SK-N-SH (cell line): Measurements from ENCODE around the gene MEFV. TPM values are rescaled to one million over a fixed set of nuclear protein-coding genes. Genes with fewer than 3 reads are reported as not detected.

Experiments
- CTCF ChIA-PET: fragments of 300-600, 350-600 bp; formaldehyde crosslinking; extraction: SDS; loops from one replicate; lab custom pipeline; 2021; lab: Yijun Ruan, JAX
- POLR2A ChIA-PET: fragments of 350-600 bp; sonication (Branson Sonifier 250); formaldehyde crosslinking; extraction: SDS; loops from one replicate; lab custom pipeline; 2020; ENCODE audit warnings: antibody characterized with exemption, inconsistent platforms; lab: Yijun Ruan, JAX
- DNase-seq: peaks from one replicate; pipeline ENCODE4 v3.0.0; 2012
- H2AFZ ChIP-seq: fragments of 200-600 bp; sonication (generic); 2 replicates; pipeline ENCODE4 v1.8.1; 2016; ENCODE audit warnings: antibody characterized with exemption, mild to moderate bottlenecking, low read depth
- H3F3A ChIP-seq: fragments of 200-600 bp; sonication (generic); replicated peaks from 2 replicates; pipeline ENCODE3; 2016; ENCODE audit warnings: antibody characterized with exemption, mild to moderate bottlenecking; ENCODE audit not compliant: insufficient read depth
- H3K27ac ChIP-seq, 2 experiments: fragments of 200-500 bp in 1 of 2; fragments of 200-600 bp in 1 of 2; sonication (Bioruptor generic) in 1 of 2; sonication (generic), shearing (Covaris generic) in 1 of 2; 2 replicates each; pipeline versions ENCODE4 v1.5.1 to v1.6.1; 2014 to 2016; ENCODE audit warnings: low read depth in 2 of 2, inconsistent platforms in 1 of 2, low read length in 1 of 2, mild to moderate bottlenecking in 1 of 2, mixed read lengths in 1 of 2
- H3K27me3 ChIP-seq: fragments of 200-600 bp; sonication (generic), shearing (Covaris generic); 2 replicates; pipeline ENCODE4 v1.6.1; 2016; ENCODE audit warnings: mixed run types; ENCODE audit not compliant: insufficient read depth
- H3K36me3 ChIP-seq, 2 experiments: fragments of 200-500 bp in 1 of 2; fragments of 200-600 bp in 1 of 2; sonication (Bioruptor generic) in 1 of 2; sonication (generic) in 1 of 2; replicated peaks in 1 of 2; 2 replicates each; pipeline versions ENCODE3 to v1.5.1; 2014 to 2016; ENCODE audit warnings: low read length in 1 of 2, mild to moderate bottlenecking in 1 of 2; ENCODE audit not compliant: insufficient read depth in 2 of 2, control insufficient read depth in 1 of 2
- H3K4me1 ChIP-seq, 2 experiments: fragments of 200-500 bp in 1 of 2; fragments of 200-600 bp in 1 of 2; sonication (Bioruptor generic) in 1 of 2; sonication (generic), shearing (Covaris generic) in 1 of 2; 2 replicates each; pipeline versions ENCODE4 v1.5.1 to v1.6.1; 2014 to 2016; ENCODE audit warnings: low read depth in 1 of 2, low read length in 1 of 2, mixed run types in 1 of 2; ENCODE audit not compliant: insufficient read depth in 2 of 2, control insufficient read depth in 1 of 2
- H3K4me2 ChIP-seq: fragments of 200-600 bp; sonication (generic), shearing (Covaris generic); 2 replicates; pipeline ENCODE4 v1.6.1; 2017; ENCODE audit warnings: mixed run types
- H3K4me3 ChIP-seq, 2 experiments: fragments of 200-500 bp in 1 of 2; fragments of 200-600 bp in 1 of 2; sonication (Bioruptor generic) in 1 of 2; sonication (generic), shearing (Covaris generic) in 1 of 2; 2 replicates each; pipeline versions ENCODE4 v1.5.1 to v1.8.1; 2014 to 2016; ENCODE audit warnings: low read depth in 2 of 2, inconsistent platforms in 1 of 2, low read length in 1 of 2, mild to moderate bottlenecking in 1 of 2, mixed read lengths in 1 of 2, moderate library complexity in 1 of 2
- H3K79me2 ChIP-seq: fragments of 200-600 bp; sonication (generic); 2 replicates; pipeline ENCODE4 v1.8.1; 2017; ENCODE audit warnings: mild to moderate bottlenecking; ENCODE audit not compliant: insufficient read depth
- H3K9ac ChIP-seq: fragments of 200-600 bp; sonication (generic); 2 replicates; pipeline ENCODE4 v1.6.1; 2017; ENCODE audit warnings: mixed run types
- H3K9me2 ChIP-seq: fragments of 200-600 bp; sonication (generic); 2 replicates; pipeline ENCODE4 v1.6.1; 2017; ENCODE audit warnings: mixed run types
- H3K9me3 ChIP-seq: fragments of 200-600 bp; sonication (generic); 2 replicates; pipeline ENCODE4 v1.6.1; 2017; ENCODE audit warnings: mixed run types, mild to moderate bottlenecking, moderate library complexity
- H4K20me1 ChIP-seq: fragments of 200-600 bp; sonication (generic); 2 replicates; pipeline ENCODE4 v1.6.1; 2017; ENCODE audit warnings: mild to moderate bottlenecking, mixed run types; ENCODE audit not compliant: insufficient read depth
- ELF1 ChIP-seq: IDR thresholded peaks from 2 replicates; pipeline ENCODE4 v1.4.0; 2012
- FOSL2 ChIP-seq: IDR thresholded peaks from 2 replicates; pipeline ENCODE4 v1.4.0; 2012; ENCODE audit warnings: low read depth, mild to moderate bottlenecking, moderate library complexity, borderline replicate concordance
- GABPA ChIP-seq: IDR thresholded peaks from 2 replicates; pipeline ENCODE4 v1.4.0; 2012; ENCODE audit warnings: low read depth, mild to moderate bottlenecking
- IRF3 ChIP-seq: fragments of 150-350 bp; IDR thresholded peaks from 2 replicates; pipeline ENCODE4 v1.6.1; 2016; ENCODE audit warnings: mild to moderate bottlenecking, low read depth, low read length
- NFIC ChIP-seq: IDR thresholded peaks from 2 replicates; pipeline ENCODE4 v1.4.0; 2012; ENCODE audit warnings: borderline replicate concordance
- NRF1 ChIP-seq: IDR thresholded peaks from 2 replicates; pipeline ENCODE4 v1.6.1; 2012; ENCODE audit warnings: low read depth, mild to moderate bottlenecking, low read length
- RCOR1 ChIP-seq: fragments of 150-350 bp; IDR thresholded peaks from 2 replicates; pipeline ENCODE4 v1.6.1; 2017; ENCODE audit warnings: antibody characterized with exemption, low read length
- TEAD4 ChIP-seq: IDR thresholded peaks from 2 replicates; pipeline ENCODE4 v1.4.0; 2012; ENCODE audit warnings: mild to moderate bottlenecking, borderline replicate concordance; ENCODE audit not compliant: insufficient read depth
- USF1 ChIP-seq: IDR thresholded peaks from 2 replicates; pipeline ENCODE4 v1.4.0; 2012; ENCODE audit warnings: low read depth, borderline replicate concordance
- USF2 ChIP-seq: fragments of 150-350 bp; IDR thresholded peaks from 2 replicates; pipeline ENCODE4 v1.6.1; 2017; ENCODE audit warnings: antibody characterized with exemption, low read length, low read depth, borderline replicate concordance
- YY1 ChIP-seq: IDR thresholded peaks from 2 replicates; pipeline ENCODE4 v1.4.0; 2012; ENCODE audit warnings: low read depth, mild to moderate bottlenecking
- ZBTB33 ChIP-seq: IDR thresholded peaks from 2 replicates; pipeline ENCODE4 v1.4.0; 2012; ENCODE audit warnings: low read depth, borderline replicate concordance
- WGBS: methylation state at CpG from one replicate; pipeline ENCODE4 v1.1.6; 2017; ENCODE audit warnings: low lambda C conversion rate; 5-methylcytosine and 5-hydroxymethylcytosine counted together
- polyA plus RNA-seq, 3 experiments: library from polyadenylated mRNA; depleted of rRNA; stranded (reverse); fragments of >200 nt; gene quantifications; 2 replicates each; pipeline ENCODE4 v1.2.3, GENCODE V29; 2012

Gene MEFV
- polyA plus RNA-seq, 1 of the 3 experiments (the other 2 are of a cell fraction), result not detected

- TF ChIP-seq IRF3, result no peak
- TF ChIP-seq YY1, result no peak
- no peak for TF ChIP-seq NRF1
- TF ChIP-seq TEAD4, result no peak
- no peak for TF ChIP-seq ZBTB33
- no peak for TF ChIP-seq USF2
- TF ChIP-seq ELF1, result no peak
- TF ChIP-seq, all 33 proteins: peak for 0
Measured at GRCh38 chr16:3259836-3260235, 3.4 kb upstream of the MEFV start (continued).

- CTCF ChIA-PET, result interaction anchor here (1.8 kb wide), 1 partner anchor 11 kb away, joined by 5 read pairs; no protein-coding TSS in a partner anchor
- no peaks in the 10 kb centered on the region for H3K79me2 ChIP-seq
- no peaks in the 10 kb centered on the region for H3K36me3 ChIP-seq
- peaks cover 35% of the 10 kb centered on the region; the same call in 1 of the 2 replicates for H3K27me3 ChIP-seq
- H3K9ac ChIP-seq, result no peak overlapping the region
- DNase-seq, result no peak
- no peaks in the 10 kb centered on the region for H3K4me1 ChIP-seq
- no peak overlapping the region for H2AFZ ChIP-seq
- no peaks in the 10 kb centered on the region for H4K20me1 ChIP-seq
- no peak for TF ChIP-seq RCOR1
- TF ChIP-seq NFIC, result 0 out of 2 replicates have a peak, but pooled peaks have one; percentile 17
- no peak for TF ChIP-seq YY1
- TF ChIP-seq GABPA, result no peak
- no peak for TF ChIP-seq USF1
- peak; percentile 74 for TF ChIP-seq FOSL2
- no peak for TF ChIP-seq ELF1
- H3K9me3 ChIP-seq, result no peaks in the 10 kb centered on the region
- no peaks in the 10 kb centered on the region for H3K9me2 ChIP-seq
- H3K4me3 ChIP-seq, result no peak overlapping the region
- no peak overlapping the region for H3K4me2 ChIP-seq
- WGBS, result 13% methylated on average over 9 of the region's 9 CpGs
- POLR2A ChIA-PET, result no interaction called here
- no peak overlapping the region for H3K27ac ChIP-seq
- H3F3A ChIP-seq, result no peaks in the 10 kb centered on the region
Measured at GRCh38 chr16:3256866-3257465, 533 bp upstream of the MEFV start.
